WTC11 (cell line): ENCODE data around the gene TMEM221. TPM values are rescaled to one million over a fixed set of nuclear protein-coding genes. Genes with fewer than 3 reads are reported as not detected.

Experiments used
- ATAC-seq: fragments of 200-7000 bp; cut with Tn5 transposase; 2 replicates; pipeline ENCODE4 v1.10.0; 2021; ENCODE audit warnings: mild to moderate bottlenecking, moderate library complexity
- CTCF ChIA-PET: fragments of 300-600 bp; sonication (Branson Sonifier 250); formaldehyde crosslinking; loops from one replicate; lab custom pipeline; 2021; ENCODE audit warnings: antibody characterized with exemption; lab: Charles Lee
- POLR2A ChIA-PET: fragments of 350-600 bp; sonication (Branson Sonifier 250); formaldehyde crosslinking; loops from one replicate; lab custom pipeline; 2021; ENCODE audit warnings: antibody characterized with exemption; lab: Charles Lee
- DNase-seq: peaks from one replicate; pipeline ENCODE4 v3.0.0; 2021; ENCODE audit warnings: low spot score
- H3K27ac Mint-ChIP-seq: 2 replicates; pipeline ENCODE4 v1.8.0; 2021; ENCODE audit warnings: mixed read lengths
- H3K27me3 Mint-ChIP-seq: 2 replicates; pipeline ENCODE4 v1.8.0; 2021; ENCODE audit warnings: low read depth, mild to moderate bottlenecking, moderate library complexity, mixed read lengths
- H3K36me3 Mint-ChIP-seq: 2 replicates; pipeline ENCODE4 v1.8.0; 2021; ENCODE audit warnings: mixed read lengths
- H3K4me1 Mint-ChIP-seq: 2 replicates; pipeline ENCODE4 v1.8.0; 2022; ENCODE audit warnings: mixed read lengths
- H3K4me3 Mint-ChIP-seq: 2 replicates; pipeline ENCODE4 v1.8.0; 2021; ENCODE audit warnings: mild to moderate bottlenecking, moderate library complexity, mixed read lengths
- H3K9me3 Mint-ChIP-seq: 2 replicates; pipeline ENCODE4 v1.8.0; 2021; ENCODE audit warnings: mixed read lengths
- ATF2 ChIP-seq: sonication (generic); formaldehyde crosslinking; IDR thresholded peaks from 2 replicates; pipeline ENCODE4 v1.8.1; 2022; ENCODE audit warnings: low read depth, missing genetic modification reagents, borderline replicate concordance
- ATF6 ChIP-seq: sonication (generic); formaldehyde crosslinking; IDR thresholded peaks from 2 replicates; pipeline ENCODE4 v1.8.1; 2023; ENCODE audit warnings: mild to moderate bottlenecking, missing genetic modification reagents
- CREB1 ChIP-seq: sonication (generic); formaldehyde crosslinking; IDR thresholded peaks from 2 replicates; pipeline ENCODE4 v1.8.0; 2023; ENCODE audit warnings: mild to moderate bottlenecking, missing genetic modification reagents
- ERG ChIP-seq: fragments of 250-450 bp; sonication (Bioruptor Pico); IDR thresholded peaks from 2 replicates; pipeline ENCODE4 v1.8.0; 2021; ENCODE audit warnings: mild to moderate bottlenecking
- FOXP4 ChIP-seq: sonication (generic); formaldehyde crosslinking; IDR thresholded peaks from 2 replicates; pipeline ENCODE4 v1.8.0; 2022; ENCODE audit warnings: mild to moderate bottlenecking, missing genetic modification reagents
- GTF2I ChIP-seq: fragments of 250-450 bp; sonication (Bioruptor Pico); conservative IDR thresholded peaks from 2 replicates; pipeline ENCODE4 v1.4.0; 2021; ENCODE audit warnings: mild to moderate bottlenecking
- MXD4 ChIP-seq: fragments of 250-450 bp; sonication (Bioruptor Pico); IDR thresholded peaks from 2 replicates; pipeline ENCODE4 v1.8.0; 2021; ENCODE audit warnings: mild to moderate bottlenecking, moderate library complexity, borderline replicate concordance
- MYBL2 ChIP-seq: sonication (generic); formaldehyde crosslinking; IDR thresholded peaks from 2 replicates; pipeline ENCODE4 v1.8.1; 2023; ENCODE audit warnings: mild to moderate bottlenecking, moderate library complexity, missing genetic modification reagents
- NFE2L1 ChIP-seq: sonication (generic); formaldehyde crosslinking; IDR thresholded peaks from 2 replicates; pipeline ENCODE4 v1.8.1; 2023; ENCODE audit warnings: missing genetic modification reagents
- NR1H2 ChIP-seq: sonication (generic); formaldehyde crosslinking; IDR thresholded peaks from 2 replicates; pipeline ENCODE4 v1.9.0; 2021; ENCODE audit warnings: mild to moderate bottlenecking, moderate library complexity, missing genetic modification reagents
- PRRX2 ChIP-seq: fragments of 250-450 bp; sonication (Bioruptor Pico); IDR thresholded peaks from 2 replicates; pipeline ENCODE4 v1.8.0; 2021; ENCODE audit warnings: mild to moderate bottlenecking
- SMAD4 ChIP-seq: sonication (generic); formaldehyde crosslinking; IDR thresholded peaks from 2 replicates; pipeline ENCODE4 v1.8.0; 2022; ENCODE audit warnings: mild to moderate bottlenecking, missing genetic modification reagents
- TEAD4 ChIP-seq: sonication (generic); formaldehyde crosslinking; IDR thresholded peaks from 2 replicates; pipeline ENCODE4 v1.8.0; 2022; ENCODE audit warnings: mild to moderate bottlenecking, missing genetic modification reagents
- ZNF121 ChIP-seq: sonication (generic); formaldehyde crosslinking; IDR thresholded peaks from 2 replicates; pipeline ENCODE4 v1.8.0; 2023; ENCODE audit warnings: missing genetic modification reagents
- ZNF232 ChIP-seq: sonication (generic); formaldehyde crosslinking; IDR thresholded peaks from 2 replicates; pipeline ENCODE4 v1.8.0; 2022; ENCODE audit warnings: mild to moderate bottlenecking, missing genetic modification reagents
- total RNA-seq: library from RNA; stranded (reverse); gene quantifications from 3 replicates; pipeline ENCODE4 v1.2.3, GENCODE V29; 2021

TMEM221 gene
- total RNA-seq, 1 experiment from 2014 or later, result 1.2 TPM

- TF ChIP-seq FOXP4 (CRISPR knock-in tag) (no peak), ATF6 (CRISPR knock-in tag) (no peak), CREB1 (no peak), TEAD4 (CRISPR knock-in tag) (no peak)
Measured at GRCh38 chr19:17436874-17437267, 11.6 kb downstream of the TMEM221 start (continued).

- TF ChIP-seq GTF2I (CRISPR knock-in tag), result peak; percentile 71; the same call in 1 of the 2 replicates
- no peak for TF ChIP-seq SMAD4 (CRISPR knock-in tag)
- H3K27me3 Mint-ChIP-seq, result peaks cover 4% of the 10 kb centered on the region
- ATAC-seq (no peak), DNase-seq (no peak)
- no peak overlapping the region for H3K4me3 Mint-ChIP-seq
- ChIA-PET CTCF (interaction anchor here (1.2 to 2.5 kb wide), 2 partner anchors 11 to 17 kb away, joined by 5 to 11 read pairs; partner anchors contain the start of gene MVB12A), POLR2A (interaction anchor here (0.8 kb wide), 1 partner anchor 33 kb away, joined by 3 read pairs; no protein-coding TSS in a partner anchor)
- peaks cover 1% of the 10 kb centered on the region for H3K9me3 Mint-ChIP-seq
- H3K4me1 Mint-ChIP-seq, result no peaks in the 10 kb centered on the region
- peaks cover under 1% of the 10 kb centered on the region for H3K36me3 Mint-ChIP-seq
- H3K27ac Mint-ChIP-seq, result no peak overlapping the region
Measured at GRCh38 chr19:17436094-17436873, 12.2 kb downstream of the TMEM221 start.

- Mint-ChIP-seq H3K4me1 (no peaks in the 10 kb centered on the region), H3K9me3 (no peaks in the 10 kb centered on the region), H3K27me3 (peaks cover 3% of the 10 kb centered on the region), H3K4me3 (no peak overlapping the region), H3K27ac (no peak overlapping the region), H3K36me3 (no peaks in the 10 kb centered on the region)
- CTCF ChIA-PET, result no interaction called here
- DNase-seq, result no peak
- POLR2A ChIA-PET, result no interaction called here
- TF ChIP-seq ZNF232 (CRISPR knock-in tag) (no peak), MXD4 (CRISPR knock-in tag) (no peak), MYBL2 (no peak), NR1H2 (CRISPR knock-in tag) (no peak), PRRX2 (no peak), NFE2L1 (CRISPR knock-in tag) (no peak), ATF2 (CRISPR knock-in tag) (no peak)
- TF ChIP-seq, all 79 proteins: peak for 0
- no peak for ATAC-seq
Measured at GRCh38 chr19:17435218-17435617, 13.2 kb downstream of the TMEM221 start.

- no peak overlapping the region for H3K4me3 Mint-ChIP-seq
- no peaks in the 10 kb centered on the region; the same call in 1 of the 2 replicates for H3K27me3 Mint-ChIP-seq
- ChIA-PET POLR2A (no interaction called here), CTCF (interaction anchor here (1.3 kb wide), 2 partner anchors 10 to 17 kb away, joined by 5 read pairs; partner anchors contain the start of gene TMEM221)
- DNase-seq (no peak), ATAC-seq (no peak)
- no peaks in the 10 kb centered on the region for H3K9me3 Mint-ChIP-seq
- H3K27ac Mint-ChIP-seq, result no peak overlapping the region
- H3K36me3 Mint-ChIP-seq, result no peaks in the 10 kb centered on the region
- no peaks in the 10 kb centered on the region for H3K4me1 Mint-ChIP-seq
- TF ChIP-seq ERG (CRISPR knock-in tag), result no peak
- TF ChIP-seq ZNF121 (CRISPR knock-in tag), result peak; percentile 83
Measured at GRCh38 chr19:17431417-17431816, 17.1 kb downstream of the TMEM221 start.
